NCI-H2227 (cell line): ENCODE measurements around the gene EPHA8.

Source experiments
- DNase-seq: peaks from one replicate; lab custom pipeline; 2025; ENCODE audit not compliant: unreplicated experiment; lab: John Stamatoyannopoulos, UW

The EPHA8 gene

GRCh38 chr1:22563671-22564602 is 648 bp downstream of the EPHA8 start:
- no peak for DNase-seq

- no peak for DNase-seq
Measured at GRCh38 chr1:22566161-22566560, 2.9 kb downstream of the EPHA8 start.

- DNase-seq = no peak
Measured at GRCh38 chr1:22567197-22567596, 3.9 kb downstream of the EPHA8 start.

GRCh38 chr1:22567994-22568393 is 4.7 kb downstream of the EPHA8 start:
- no peak for DNase-seq

- no peak for DNase-seq
Measured at GRCh38 chr1:22569269-22569668, 6.0 kb downstream of the EPHA8 start.

GRCh38 chr1:22570140-22570909 is 7.0 kb downstream of the EPHA8 start:
- no peak for DNase-seq

GRCh38 chr1:22572818-22573217 is 9.5 kb downstream of the EPHA8 start:
- DNase-seq = no peak

GRCh38 chr1:22573237-22573636 is 9.9 kb downstream of the EPHA8 start:
- no peak for DNase-seq

GRCh38 chr1:22575532-22576149 is 12.4 kb downstream of the EPHA8 start:
- DNase-seq = no peak

GRCh38 chr1:22576150-22576544 is 12.9 kb downstream of the EPHA8 start:
- no peak for DNase-seq

GRCh38 chr1:22576617-22577016 is 13.3 kb downstream of the EPHA8 start:
- no peak for DNase-seq

- no peak for DNase-seq
Measured at GRCh38 chr1:22578732-22579361, 15.6 kb downstream of the EPHA8 start.

GRCh38 chr1:22579541-22580155 is 16.4 kb downstream of the EPHA8 start:
- DNase-seq = no peak

- DNase-seq = no peak
Measured at GRCh38 chr1:22582661-22583635, 19.7 kb downstream of the EPHA8 start.

GRCh38 chr1:22584001-22584562 is 20.8 kb downstream of the EPHA8 start:
- DNase-seq = no peak

GRCh38 chr1:22584970-22585369 is 21.7 kb downstream of the EPHA8 start:
- no peak for DNase-seq

- DNase-seq = no peak
Measured at GRCh38 chr1:22585471-22585870, 22.2 kb downstream of the EPHA8 start.

- no peak for DNase-seq
Measured at GRCh38 chr1:22586356-22587130, 23.3 kb downstream of the EPHA8 start.

- DNase-seq = no peak
Measured at GRCh38 chr1:22587247-22587646, 24.0 kb downstream of the EPHA8 start.
